K562 (cell line): ENCODE measurements around the gene CD47. TPM values are rescaled to one million over a fixed set of nuclear protein-coding genes. Genes with fewer than 3 reads are reported as not detected.

Source experiments
- BACH1 ChIP-seq: fragments of 200-800 bp; sonication (Bioruptor generic); IDR thresholded peaks from 2 replicates; pipeline ENCODE4 v1.6.1; 2016; ENCODE audit warnings: missing genetic modification characterization, missing compliant biosample characterization
- COPS2 ChIP-seq: fragments of 450-650 bp; conservative IDR thresholded peaks from 2 replicates; pipeline ENCODE4 v1.6.1; 2016; ENCODE audit warnings: mild to moderate bottlenecking, moderate library complexity
- ETS2 ChIP-seq: IDR thresholded peaks from 2 replicates; pipeline ENCODE4 v1.6.1; 2016; ENCODE audit warnings: borderline replicate concordance, missing genetic modification characterization, mild to moderate bottlenecking, moderate library complexity, missing compliant biosample characterization; ENCODE audit not compliant: poor library complexity, severe bottlenecking
- HDAC1 ChIP-seq, 2 experiments: fragments of 450-650 bp; IDR thresholded peaks; 2 replicates each; pipeline ENCODE4 v1.6.1; 2016 to 2017; ENCODE audit warnings: inconsistent platforms in 1 of 2, mild to moderate bottlenecking in 1 of 2, moderate library complexity in 1 of 2
- HDAC6 ChIP-seq: IDR thresholded peaks from 2 replicates; pipeline ENCODE4 v1.6.1; 2012; ENCODE audit warnings: low read depth, mild to moderate bottlenecking, control low read depth, inconsistent platforms, low read length, moderate library complexity
- HMG20B ChIP-seq: fragments of 250-450 bp; sonication (Bioruptor Pico); IDR thresholded peaks from 2 replicates; pipeline ENCODE4 v1.5.0; 2021; ENCODE audit warnings: mild to moderate bottlenecking
- ILK ChIP-seq: fragments of 450-650 bp; IDR thresholded peaks from 2 replicates; pipeline ENCODE4 v1.6.1; 2016; ENCODE audit warnings: missing genetic modification characterization, low read depth, mild to moderate bottlenecking, missing compliant biosample characterization, moderate library complexity, borderline replicate concordance
- IRF2 ChIP-seq: sonication (generic); formaldehyde crosslinking; IDR thresholded peaks from 2 replicates; pipeline ENCODE4 v1.8.1; 2022; ENCODE audit warnings: mild to moderate bottlenecking, missing genetic modification reagents
- MAFK ChIP-seq: IDR thresholded peaks from 2 replicates; pipeline ENCODE4 v1.6.1; 2011; ENCODE audit warnings: low read length, improper control_type of control experiment
- MEF2D ChIP-seq: conservative IDR thresholded peaks from 2 replicates; pipeline ENCODE4 v1.6.1; 2016; ENCODE audit warnings: low read depth, missing genetic modification characterization, missing compliant biosample characterization
- ZFP91 ChIP-seq: sonication (generic); formaldehyde crosslinking; IDR thresholded peaks from 2 replicates; pipeline ENCODE4 v1.8.0; 2022; ENCODE audit warnings: mild to moderate bottlenecking, missing genetic modification reagents
- ZNF140 ChIP-seq: fragments of 250-450 bp; sonication (Bioruptor Pico); IDR thresholded peaks from 2 replicates; pipeline ENCODE4 v1.8.0; 2021; ENCODE audit warnings: moderate library complexity, mild to moderate bottlenecking, inconsistent platforms
- ZNF174 ChIP-seq: fragments of 250-450 bp; sonication (Bioruptor Pico); IDR thresholded peaks from 2 replicates; pipeline ENCODE4 v1.4.0; 2020; ENCODE audit warnings: mild to moderate bottlenecking
- ZNF280B ChIP-seq: fragments of 250-450 bp; sonication (Bioruptor Pico); IDR thresholded peaks from 2 replicates; pipeline ENCODE4 v1.5.1; 2021; ENCODE audit warnings: mild to moderate bottlenecking
- ZZZ3 ChIP-seq: fragments of 450-650 bp; IDR thresholded peaks from 2 replicates; pipeline ENCODE4 v1.6.1; 2016; ENCODE audit warnings: antibody characterized with exemption, mild to moderate bottlenecking, moderate library complexity
- polyA plus RNA-seq, 8 experiments: library from polyadenylated mRNA; depleted of rRNA in 4 of 8; stranded (reverse) in 5 of 8; unstranded in 3 of 8; fragments of >200 nt; fragmentation: Nextera tagmentation in 2 of 8; fragmentation: Illumina TruSeq in 1 of 8; extraction: Ambion mirVana in 2 of 8; extraction: Trizol in 1 of 8; gene quantifications; 2 replicates each; pipeline versions ENCODE4 v1.2.1 to v1.2.3, GENCODE V29; 2011 to 2014; ENCODE audit warnings: inconsistent platforms in 1 of 8, missing spikeins in 1 of 8
- total RNA-seq, 7 experiments: library from RNA; depleted of rRNA in 6 of 7; stranded (reverse); fragments of >200 nt in 6 of 7; fragmentation: Illumina TruSeq in 2 of 7; extraction: Trizol in 2 of 7; gene quantifications; 2 replicates each; pipeline versions ENCODE4 v1.2.1 to v1.2.3, GENCODE V29; 2011 to 2021; ENCODE audit warnings: low replicate concordance in 1 of 7
- TF ChIP-seq, protein P1 (sequence below): sonication (generic); formaldehyde crosslinking; IDR thresholded peaks from 2 replicates; pipeline ENCODE4 v1.8.0; 2022; ENCODE audit warnings: mild to moderate bottlenecking, missing genetic modification reagents, borderline replicate concordance
- TF ChIP-seq, protein P2 (sequence below): fragments of 450-650 bp; IDR thresholded peaks from 2 replicates; pipeline ENCODE4 v1.7.1; 2018; ENCODE audit warnings: mild to moderate bottlenecking, low read depth; ENCODE audit not compliant: partially characterized antibody
- TF ChIP-seq, protein P3 (sequence below): fragments of 250-450 bp; sonication (Bioruptor Pico); IDR thresholded peaks from 2 replicates; pipeline ENCODE4 v1.5.0; 2021

CD47 gene
- total and polyA plus RNA-seq, 9 of the 15 experiments (the other 6 are each of a cell fraction or from before 2014, with no cell fraction given), result 10.2 to 62.6 (median 36.3) TPM

GRCh38 chr3:108124337-108125152, 33.7 kb upstream of the CD47 start (continued):
- TF ChIP-seq, protein P1, sequence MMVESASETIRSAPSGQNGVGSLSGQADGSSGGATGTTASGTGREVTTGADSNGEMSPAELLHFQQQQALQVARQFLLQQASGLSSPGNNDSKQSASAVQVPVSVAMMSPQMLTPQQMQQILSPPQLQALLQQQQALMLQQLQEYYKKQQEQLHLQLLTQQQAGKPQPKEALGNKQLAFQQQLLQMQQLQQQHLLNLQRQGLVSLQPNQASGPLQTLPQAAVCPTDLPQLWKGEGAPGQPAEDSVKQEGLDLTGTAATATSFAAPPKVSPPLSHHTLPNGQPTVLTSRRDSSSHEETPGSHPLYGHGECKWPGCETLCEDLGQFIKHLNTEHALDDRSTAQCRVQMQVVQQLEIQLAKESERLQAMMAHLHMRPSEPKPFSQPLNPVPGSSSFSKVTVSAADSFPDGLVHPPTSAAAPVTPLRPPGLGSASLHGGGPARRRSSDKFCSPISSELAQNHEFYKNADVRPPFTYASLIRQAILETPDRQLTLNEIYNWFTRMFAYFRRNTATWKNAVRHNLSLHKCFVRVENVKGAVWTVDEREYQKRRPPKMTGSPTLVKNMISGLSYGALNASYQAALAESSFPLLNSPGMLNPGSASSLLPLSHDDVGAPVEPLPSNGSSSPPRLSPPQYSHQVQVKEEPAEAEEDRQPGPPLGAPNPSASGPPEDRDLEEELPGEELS (CRISPR knock-in tag), result no peak
- no peak for TF ChIP-seq ILK (tag)
- TF ChIP-seq MAFK, result no peak
- no peak for TF ChIP-seq ZNF140 (CRISPR knock-in tag)
- no peak for TF ChIP-seq ZZZ3
- TF ChIP-seq, protein P2, sequence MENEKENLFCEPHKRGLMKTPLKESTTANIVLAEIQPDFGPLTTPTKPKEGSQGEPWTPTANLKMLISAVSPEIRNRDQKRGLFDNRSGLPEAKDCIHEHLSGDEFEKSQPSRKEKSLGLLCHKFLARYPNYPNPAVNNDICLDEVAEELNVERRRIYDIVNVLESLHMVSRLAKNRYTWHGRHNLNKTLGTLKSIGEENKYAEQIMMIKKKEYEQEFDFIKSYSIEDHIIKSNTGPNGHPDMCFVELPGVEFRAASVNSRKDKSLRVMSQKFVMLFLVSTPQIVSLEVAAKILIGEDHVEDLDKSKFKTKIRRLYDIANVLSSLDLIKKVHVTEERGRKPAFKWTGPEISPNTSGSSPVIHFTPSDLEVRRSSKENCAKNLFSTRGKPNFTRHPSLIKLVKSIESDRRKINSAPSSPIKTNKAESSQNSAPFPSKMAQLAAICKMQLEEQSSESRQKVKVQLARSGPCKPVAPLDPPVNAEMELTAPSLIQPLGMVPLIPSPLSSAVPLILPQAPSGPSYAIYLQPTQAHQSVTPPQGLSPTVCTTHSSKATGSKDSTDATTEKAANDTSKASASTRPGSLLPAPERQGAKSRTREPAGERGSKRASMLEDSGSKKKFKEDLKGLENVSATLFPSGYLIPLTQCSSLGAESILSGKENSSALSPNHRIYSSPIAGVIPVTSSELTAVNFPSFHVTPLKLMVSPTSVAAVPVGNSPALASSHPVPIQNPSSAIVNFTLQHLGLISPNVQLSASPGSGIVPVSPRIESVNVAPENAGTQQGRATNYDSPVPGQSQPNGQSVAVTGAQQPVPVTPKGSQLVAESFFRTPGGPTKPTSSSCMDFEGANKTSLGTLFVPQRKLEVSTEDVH, result no peak
- 0 out of 4 replicates have a peak, but pooled peaks of 1 of the 2 experiments have one; percentile 24 for TF ChIP-seq HDAC1 (IDR thresholded peaks at IDR 0.05)
- TF ChIP-seq ZFP91 (CRISPR knock-in tag), result no peak
- no peak for TF ChIP-seq COPS2
- TF ChIP-seq, protein P3, sequence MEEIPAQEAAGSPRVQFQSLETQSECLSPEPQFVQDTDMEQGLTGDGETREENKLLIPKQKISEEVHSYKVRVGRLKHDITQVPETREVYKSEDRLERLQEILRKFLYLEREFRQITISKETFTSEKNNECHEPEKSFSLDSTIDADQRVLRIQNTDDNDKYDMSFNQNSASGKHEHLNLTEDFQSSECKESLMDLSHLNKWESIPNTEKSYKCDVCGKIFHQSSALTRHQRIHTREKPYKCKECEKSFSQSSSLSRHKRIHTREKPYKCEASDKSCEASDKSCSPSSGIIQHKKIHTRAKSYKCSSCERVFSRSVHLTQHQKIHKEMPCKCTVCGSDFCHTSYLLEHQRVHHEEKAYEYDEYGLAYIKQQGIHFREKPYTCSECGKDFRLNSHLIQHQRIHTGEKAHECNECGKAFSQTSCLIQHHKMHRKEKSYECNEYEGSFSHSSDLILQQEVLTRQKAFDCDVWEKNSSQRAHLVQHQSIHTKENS, result no peak
- TF ChIP-seq ZNF280B (CRISPR knock-in tag), result no peak
- TF ChIP-seq HMG20B (CRISPR knock-in tag), result no peak
- TF ChIP-seq HDAC6, result no peak
- peak; percentile 71; the same call in 1 of the 2 replicates for TF ChIP-seq BACH1 (tag)
- TF ChIP-seq ZNF174 (CRISPR knock-in tag), result no peak
- TF ChIP-seq ETS2 (tag), result no peak
- 0 out of 2 replicates have a peak, but pooled peaks have one; percentile 44 for TF ChIP-seq MEF2D (tag)
- no peak for TF ChIP-seq IRF2 (CRISPR knock-in tag)
